ENCODE measurements around the gene SLC9A7. TPM values are rescaled to one million over a fixed set of nuclear protein-coding genes. Genes with fewer than 3 reads are reported as not detected.

The SLC9A7 gene
- total RNA-seq, 1 donor from 2014 or later, result 8.2 TPM

- H3K27me3 ChIP-seq (ENCODE audit: control insufficient read depth, insufficient read depth, low read length), result no peaks in the 10 kb centered on the region
- H3K4me3 ChIP-seq (ENCODE audit: low read depth, low read length), result no peak overlapping the region
- DNase-seq (ENCODE audit: low read depth) (no peak), FAIRE-seq (no peak)
- TF ChIP-seq, protein P1, sequence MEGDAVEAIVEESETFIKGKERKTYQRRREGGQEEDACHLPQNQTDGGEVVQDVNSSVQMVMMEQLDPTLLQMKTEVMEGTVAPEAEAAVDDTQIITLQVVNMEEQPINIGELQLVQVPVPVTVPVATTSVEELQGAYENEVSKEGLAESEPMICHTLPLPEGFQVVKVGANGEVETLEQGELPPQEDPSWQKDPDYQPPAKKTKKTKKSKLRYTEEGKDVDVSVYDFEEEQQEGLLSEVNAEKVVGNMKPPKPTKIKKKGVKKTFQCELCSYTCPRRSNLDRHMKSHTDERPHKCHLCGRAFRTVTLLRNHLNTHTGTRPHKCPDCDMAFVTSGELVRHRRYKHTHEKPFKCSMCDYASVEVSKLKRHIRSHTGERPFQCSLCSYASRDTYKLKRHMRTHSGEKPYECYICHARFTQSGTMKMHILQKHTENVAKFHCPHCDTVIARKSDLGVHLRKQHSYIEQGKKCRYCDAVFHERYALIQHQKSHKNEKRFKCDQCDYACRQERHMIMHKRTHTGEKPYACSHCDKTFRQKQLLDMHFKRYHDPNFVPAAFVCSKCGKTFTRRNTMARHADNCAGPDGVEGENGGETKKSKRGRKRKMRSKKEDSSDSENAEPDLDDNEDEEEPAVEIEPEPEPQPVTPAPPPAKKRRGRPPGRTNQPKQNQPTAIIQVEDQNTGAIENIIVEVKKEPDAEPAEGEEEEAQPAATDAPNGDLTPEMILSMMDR (IDR thresholded peaks at IDR 0.05; ENCODE audit: insufficient read depth, low read length, severe bottlenecking), result no peak
- H3K36me3 ChIP-seq (ENCODE audit: control insufficient read depth, insufficient read depth, low read length), result no peaks in the 10 kb centered on the region
These were observed 42.1 kb downstream of the SLC9A7 start for GRCh38 chrX:46716796-46717195.

DNA sequence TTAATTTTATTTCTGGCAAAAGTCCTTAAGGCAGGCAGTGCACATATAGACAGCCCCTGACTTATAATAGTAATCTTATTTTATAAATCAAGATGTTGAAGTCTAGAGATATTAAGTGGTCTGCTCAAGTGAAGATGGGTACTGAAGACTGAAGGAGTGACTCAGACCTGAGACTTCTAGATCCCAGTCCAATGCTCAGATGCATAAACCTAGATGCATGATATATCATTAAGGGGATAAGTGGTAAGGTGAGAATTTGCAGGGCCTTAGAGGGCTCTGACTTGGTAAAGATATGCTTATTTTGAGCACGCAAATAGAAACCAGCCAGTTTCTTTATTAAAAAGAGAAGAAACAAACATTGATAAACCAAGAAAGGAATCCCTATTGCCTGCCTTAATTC is 42.9 kb downstream of the SLC9A7 start:
- Histone ChIP-seq H3K4me3 (ENCODE audit: low read depth, low read length) (no peak overlapping the region), H3K36me3 (ENCODE audit: control insufficient read depth, insufficient read depth, low read length) (no peaks in the 10 kb centered on the region), H3K27me3 (ENCODE audit: control insufficient read depth, insufficient read depth, low read length) (no peaks in the 10 kb centered on the region)
- no peak for FAIRE-seq
- TF ChIP-seq, protein P1 (IDR thresholded peaks at IDR 0.05; ENCODE audit: insufficient read depth, low read length, severe bottlenecking), result no peak
- no peak for DNase-seq (ENCODE audit: low read depth)

DNA sequence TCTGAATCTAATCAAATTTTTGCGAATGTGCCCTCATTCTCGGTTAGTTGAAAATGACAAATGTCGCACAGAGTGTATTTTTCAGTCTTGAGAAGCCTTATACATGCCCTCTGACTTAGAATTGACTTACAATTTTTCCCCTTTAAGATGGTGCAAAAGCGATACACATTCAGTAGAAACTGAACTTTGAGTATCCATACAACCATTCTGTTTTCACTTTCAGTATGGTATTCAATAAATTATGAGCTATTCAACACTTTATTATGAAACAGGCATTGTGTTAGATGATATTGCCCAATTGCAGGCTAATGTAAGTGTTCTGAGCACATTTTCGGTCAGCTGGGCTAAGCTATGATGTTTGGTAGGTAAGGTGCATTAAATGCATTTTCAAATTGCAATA is 43.4 kb downstream of the SLC9A7 start:
- TF ChIP-seq, protein P1 (IDR thresholded peaks at IDR 0.05; ENCODE audit: insufficient read depth, low read length, severe bottlenecking), result no peak

GRCh38 chrX:46713672-46714490 is 45.0 kb downstream of the SLC9A7 start:
- Histone ChIP-seq H3K36me3 (ENCODE audit: control insufficient read depth, insufficient read depth, low read length) (no peaks in the 10 kb centered on the region), H3K4me3 (ENCODE audit: low read depth, low read length) (no peak overlapping the region), H3K27me3 (ENCODE audit: control insufficient read depth, insufficient read depth, low read length) (no peaks in the 10 kb centered on the region)
- DNase-seq (ENCODE audit: low read depth) (no peak), FAIRE-seq (no peak)
- TF ChIP-seq, protein P1 (IDR thresholded peaks at IDR 0.05; ENCODE audit: insufficient read depth, low read length, severe bottlenecking), result no peak

More for the DNA sequence above, 43.4 kb downstream of the SLC9A7 start:
- H3K36me3 ChIP-seq (ENCODE audit: control insufficient read depth, insufficient read depth, low read length), result no peaks in the 10 kb centered on the region
- FAIRE-seq (no peak), DNase-seq (ENCODE audit: low read depth) (no peak)
- H3K4me3 ChIP-seq (ENCODE audit: low read depth, low read length), result no peak overlapping the region
- no peaks in the 10 kb centered on the region for H3K27me3 ChIP-seq (ENCODE audit: control insufficient read depth, insufficient read depth, low read length)

DNA sequence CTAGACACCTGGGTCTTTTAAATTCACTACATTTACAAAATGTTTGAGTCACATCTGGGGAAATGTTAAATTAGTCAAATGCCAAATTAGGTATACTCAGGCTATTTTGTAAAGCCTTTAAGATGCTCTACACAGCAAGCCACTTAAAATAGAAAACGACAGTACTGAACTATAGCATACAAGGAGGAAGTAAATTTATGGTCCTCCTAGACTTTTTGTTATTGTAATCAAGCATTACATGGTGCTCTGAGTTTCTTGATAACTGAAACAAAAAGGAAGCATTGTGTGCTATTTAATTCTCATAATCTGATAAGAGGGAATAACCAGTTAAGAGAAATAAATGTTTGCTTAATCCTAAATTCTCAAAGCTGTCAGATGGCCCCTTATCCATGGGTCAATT is 46.2 kb downstream of the SLC9A7 start:
- FAIRE-seq, result no peak
- TF ChIP-seq, protein P1 (IDR thresholded peaks at IDR 0.05; ENCODE audit: insufficient read depth, low read length, severe bottlenecking), result no peak
- no peak for DNase-seq (ENCODE audit: low read depth)
- Histone ChIP-seq H3K4me3 (ENCODE audit: low read depth, low read length) (no peak overlapping the region), H3K27me3 (ENCODE audit: control insufficient read depth, insufficient read depth, low read length) (no peaks in the 10 kb centered on the region), H3K36me3 (ENCODE audit: control insufficient read depth, insufficient read depth, low read length) (no peaks in the 10 kb centered on the region)

Measured in bronchial epithelial cell (primary cell).